Gastrocnemius medialis (tissue), 4 donors: ENCODE data around the gene CNGA2.

Experiments used
- CTCF ChIP-seq, 5 experiments: fragments of 450-650 bp in 3 of 5; fragments of 200-600 bp in 2 of 5; sonication (generic) in 2 of 5; IDR thresholded peaks in 4 of 5; conservative IDR thresholded peaks in 1 of 5; 1 replicate in 4 of 5; 2 replicates in 1 of 5; pipeline ENCODE4 v1.5.1; 2016 to 2019; ENCODE audit warnings: antibody characterized with exemption in 5 of 5, mild to moderate bottlenecking in 3 of 5, moderate library complexity in 3 of 5
- POLR2A ChIP-seq, 2 donors: fragments of 450-650 bp; IDR thresholded peaks; one replicate each; pipeline ENCODE4 v1.6.1; 2017; ENCODE audit warnings: antibody characterized with exemption in 2 of 2, mild to moderate bottlenecking in 2 of 2, moderate library complexity in 2 of 2

- TF ChIP-seq CTCF (IDR thresholded peaks at IDR 0.05 in 4 of 5, conservative IDR thresholded peaks at IDR 0.05 in 1 of 5): no peak
- no peak for TF ChIP-seq POLR2A (IDR thresholded peaks at IDR 0.05)
These were observed 40.4 kb upstream of the CNGA2 start for GRCh38 chrX:151694121-151694520.
